H1 (cell line): Measurements from ENCODE around the gene DNAJC5G. TPM values are rescaled to one million over a fixed set of nuclear protein-coding genes. Genes with fewer than 3 reads are reported as not detected.

Experiments used
- CTCF ChIA-PET: fragments of 300-600 bp; sonication (Branson Sonifier 250); formaldehyde crosslinking; loops from one replicate; lab custom pipeline; 2021; ENCODE audit not compliant: partially characterized antibody; lab: Charles Lee
- POLR2A ChIA-PET: fragments of 300-600 bp; sonication (Branson Sonifier 250); formaldehyde crosslinking; loops from one replicate; lab custom pipeline; 2021; ENCODE audit warnings: inconsistent platforms; ENCODE audit not compliant: partially characterized antibody; lab: Charles Lee
- DNase-seq, 2 experiments: peaks; one replicate each; pipeline versions ENCODE4 v3.0.0 to v3.0.0-alpha.2; 2010 to 2022; ENCODE audit warnings: low spot score in 2 of 2, low read depth in 1 of 2, mixed read lengths in 1 of 2
- FAIRE-seq: peaks from 2 replicates; lab custom pipeline; 2011; peaks lifted over from hg19 to GRCh38; lab: Jason Lieb, UNC
- H2AFZ ChIP-seq: 2 replicates; pipeline ENCODE4 v1.8.1; 2012; ENCODE audit warnings: low read length, inconsistent platforms
- H2AK5ac ChIP-seq: 2 replicates; pipeline ENCODE4 v1.6.1; 2013; ENCODE audit warnings: low read depth, low read length
- H2BK120ac ChIP-seq: replicated peaks from 2 replicates; pipeline ENCODE3; 2013; ENCODE audit warnings: low read depth, low read length, inconsistent platforms
- H2BK12ac ChIP-seq: 2 replicates; pipeline ENCODE4 v1.6.1; 2013; ENCODE audit warnings: low read depth, low read length
- H2BK15ac ChIP-seq: 2 replicates; pipeline ENCODE4 v1.6.1; 2013; ENCODE audit warnings: low read length
- H2BK20ac ChIP-seq: 2 replicates; pipeline ENCODE4 v1.6.1; 2013; ENCODE audit warnings: low read length
- H2BK5ac ChIP-seq: 2 replicates; pipeline ENCODE4 v1.6.1; 2013; ENCODE audit warnings: low read depth, low read length
- H3K14ac ChIP-seq: 2 replicates; pipeline ENCODE4 v1.6.1; 2013; ENCODE audit warnings: inconsistent platforms; ENCODE audit not compliant: insufficient read length
- H3K18ac ChIP-seq: 2 replicates; pipeline ENCODE4 v1.6.1; 2013; ENCODE audit warnings: low read length; ENCODE audit errors: extremely low read depth
- H3K23ac ChIP-seq: 2 replicates; pipeline ENCODE4 v1.6.1; 2013; ENCODE audit warnings: inconsistent platforms; ENCODE audit not compliant: insufficient read length
- H3K23me2 ChIP-seq: 2 replicates; pipeline ENCODE4 v1.6.1; 2013; ENCODE audit warnings: low read depth, low read length
- H3K27ac ChIP-seq: 2 replicates; pipeline ENCODE4 v1.6.1; 2011; ENCODE audit warnings: low read depth, low read length, inconsistent platforms
- H3K27me3 ChIP-seq, 4 experiments: replicated peaks in 1 of 4; 1 replicate in 1 of 4; 2 replicates in 3 of 4; pipeline versions ENCODE4 v1.6.1 to v1.8.1; 2011 to 2013; ENCODE audit warnings: low read length in 3 of 4, mild to moderate bottlenecking in 3 of 4, inconsistent platforms in 2 of 4, mixed read lengths in 2 of 4, moderate library complexity in 1 of 4; ENCODE audit not compliant: control insufficient read depth in 3 of 4, insufficient read depth in 3 of 4; ENCODE audit errors: extremely low read depth in 1 of 4
- H3K36me3 ChIP-seq, 4 experiments: 2 replicates each; pipeline versions ENCODE4 v1.6.1 to v1.8.1; 2011 to 2013; ENCODE audit warnings: mild to moderate bottlenecking in 4 of 4, low read length in 3 of 4, moderate library complexity in 2 of 4, control low read depth in 1 of 4, inconsistent platforms in 1 of 4; ENCODE audit not compliant: insufficient read depth in 4 of 4, control insufficient read depth in 2 of 4
- H3K4ac ChIP-seq: replicated peaks from 2 replicates; pipeline ENCODE3; 2013; ENCODE audit warnings: low read length, low read depth, mixed read lengths, inconsistent platforms; ENCODE audit not compliant: insufficient read length
- H3K4me1 ChIP-seq, 4 experiments: replicated peaks in 1 of 4; 1 replicate in 1 of 4; 2 replicates in 3 of 4; pipeline versions ENCODE4 v1.6.1 to v1.8.1; 2011 to 2013; ENCODE audit warnings: low read length in 3 of 4, inconsistent platforms in 2 of 4, mixed read lengths in 1 of 4; ENCODE audit not compliant: insufficient read depth in 4 of 4, control insufficient read depth in 3 of 4
- H3K4me2 ChIP-seq, 2 experiments: 2 replicates each; pipeline versions ENCODE4 v1.6.1 to v1.8.1; 2011 to 2013; ENCODE audit warnings: low read depth in 2 of 2, low read length in 2 of 2, control low read depth in 1 of 2, inconsistent platforms in 1 of 2, mild to moderate bottlenecking in 1 of 2; ENCODE audit not compliant: insufficient read depth in 1 of 2
- H3K4me3 ChIP-seq, 4 experiments: fragments of 200-600, 300-600 bp in 1 of 4; sonication (generic), shearing (Covaris generic), sonication (Bioruptor Twin) in 1 of 4; 2 replicates each; pipeline versions ENCODE4 v1.5.1 to v1.8.1; 2011 to 2016; ENCODE audit warnings: low read length in 4 of 4, low read depth in 3 of 4, control low read depth in 2 of 4, inconsistent platforms in 2 of 4, mild to moderate bottlenecking in 2 of 4, mixed read lengths in 1 of 4, moderate library complexity in 1 of 4; ENCODE audit not compliant: insufficient read depth in 2 of 4; ENCODE audit errors: extremely low read depth in 1 of 4
- H3K56ac ChIP-seq: replicated peaks from 2 replicates; pipeline ENCODE3; 2013; ENCODE audit warnings: low read depth, mild to moderate bottlenecking, mixed read lengths, low read length, inconsistent platforms; ENCODE audit not compliant: insufficient read length
- H3K79me1 ChIP-seq: 2 replicates; pipeline ENCODE4 v1.6.1; 2013; ENCODE audit warnings: low read depth, low read length, control low read depth
- H3K79me2 ChIP-seq, 2 experiments: 2 replicates each; pipeline versions ENCODE4 v1.6.1 to v1.8.1; 2012 to 2013; ENCODE audit warnings: low read length in 2 of 2, mild to moderate bottlenecking in 2 of 2, inconsistent platforms in 1 of 2; ENCODE audit not compliant: insufficient read depth in 2 of 2, control insufficient read depth in 1 of 2
- H3K9ac ChIP-seq, 4 experiments: replicated peaks in 1 of 4; 1 replicate in 1 of 4; 2 replicates in 3 of 4; pipeline versions ENCODE4 v1.6.1 to v1.8.1; 2011 to 2013; ENCODE audit warnings: low read depth in 3 of 4, low read length in 3 of 4, control low read depth in 2 of 4, mild to moderate bottlenecking in 2 of 4, moderate library complexity in 2 of 4, inconsistent platforms in 1 of 4; ENCODE audit errors: extremely low read depth in 1 of 4
- H3K9me3 ChIP-seq, 2 experiments: 2 replicates each; pipeline versions ENCODE4 v1.6.1 to v1.8.1; 2012 to 2013; ENCODE audit warnings: mild to moderate bottlenecking in 2 of 2, moderate library complexity in 2 of 2, control low read depth in 1 of 2, inconsistent platforms in 1 of 2, low read depth in 1 of 2, low read length in 1 of 2, mixed read lengths in 1 of 2; ENCODE audit not compliant: insufficient read depth in 2 of 2
- H4K20me1 ChIP-seq, 2 experiments: replicated peaks in 1 of 2; 2 replicates each; pipeline versions ENCODE3 to v1.8.1; 2011 to 2013; ENCODE audit warnings: inconsistent platforms in 2 of 2, low read length in 2 of 2, mild to moderate bottlenecking in 1 of 2; ENCODE audit not compliant: insufficient read depth in 2 of 2, control insufficient read depth in 1 of 2
- H4K5ac ChIP-seq: 2 replicates; pipeline ENCODE4 v1.6.1; 2013; ENCODE audit warnings: low read length, low read depth, mixed read lengths, inconsistent platforms; ENCODE audit not compliant: insufficient read length
- H4K8ac ChIP-seq: 2 replicates; pipeline ENCODE4 v1.8.0; 2013; ENCODE audit warnings: mild to moderate bottlenecking, moderate library complexity, low read length, inconsistent platforms; ENCODE audit not compliant: insufficient read depth; ENCODE audit errors: extremely low read depth
- H4K91ac ChIP-seq: replicated peaks from 2 replicates; pipeline ENCODE3; 2013; ENCODE audit warnings: low read length, mixed read lengths, inconsistent platforms; ENCODE audit not compliant: insufficient read length
- CTBP2 ChIP-seq: IDR thresholded peaks from 2 replicates; pipeline ENCODE4 v1.7.0; 2011; ENCODE audit warnings: borderline replicate concordance, mild to moderate bottlenecking, moderate library complexity, mixed read lengths, low read length; ENCODE audit not compliant: insufficient read depth, insufficient read length
- EGR1 ChIP-seq: IDR thresholded peaks from 2 replicates; pipeline ENCODE4 v1.6.1; 2011; ENCODE audit warnings: low read depth, low read length, borderline replicate concordance
- KDM4A ChIP-seq: IDR thresholded peaks from one replicate; pipeline ENCODE4 v1.7.1; 2012; ENCODE audit warnings: low read depth, mild to moderate bottlenecking, moderate library complexity, low read length, inconsistent platforms; ENCODE audit not compliant: severe bottlenecking
- NRF1 ChIP-seq: IDR thresholded peaks from 2 replicates; pipeline ENCODE4 v1.6.1; 2011; ENCODE audit warnings: mild to moderate bottlenecking, low read depth, low read length, improper control_type of control experiment
- POU5F1 ChIP-seq: IDR thresholded peaks from 2 replicates; pipeline ENCODE4 v1.6.1; 2011; ENCODE audit warnings: low read depth, mild to moderate bottlenecking, low read length, moderate library complexity
- SAP30 ChIP-seq: fragments of 300-600 bp; sonication (generic); IDR thresholded peaks from 2 replicates; pipeline ENCODE4 v1.7.1; 2012; ENCODE audit warnings: low read length, moderate library complexity, mild to moderate bottlenecking, inconsistent platforms; ENCODE audit not compliant: insufficient read depth, insufficient replicate concordance
- SIN3A ChIP-seq, 2 experiments: IDR thresholded peaks in 1 of 2; conservative IDR thresholded peaks in 1 of 2; 2 replicates each; pipeline ENCODE4 v1.6.1; 2011 to 2012; ENCODE audit warnings: low read length in 2 of 2, improper control_type of control experiment in 1 of 2, low read depth in 1 of 2, mild to moderate bottlenecking in 1 of 2
- TEAD4 ChIP-seq: IDR thresholded peaks from 2 replicates; pipeline ENCODE4 v1.6.1; 2012; ENCODE audit warnings: low read depth, low read length, inconsistent platforms, mixed read lengths
- YY1 ChIP-seq: IDR thresholded peaks from 2 replicates; pipeline ENCODE4 v1.6.1; 2011; ENCODE audit warnings: low read depth, mild to moderate bottlenecking, low read length
- WGBS, 2 experiments: shearing (Covaris generic) in 1 of 2; methylation state at CpG; one replicate each; pipeline versions ENCODE4 v1.1.6 to v1.1.7; 2013 to 2015; ENCODE audit warnings: low lambda C conversion rate in 2 of 2, mixed read lengths in 2 of 2, inconsistent platforms in 1 of 2, low coverage in 1 of 2, missing lambda C conversion rate in 1 of 2; ENCODE audit not compliant: insufficient replicate concordance in 2 of 2, insufficient coverage in 1 of 2, insufficient read length in 1 of 2; ENCODE audit errors: extremely low coverage in 1 of 2, missing lambda C conversion rate in 1 of 2; 5-methylcytosine and 5-hydroxymethylcytosine counted together
- polyA plus RNA-seq, 7 experiments: library from polyadenylated mRNA; depleted of rRNA in 3 of 7; stranded (reverse) in 5 of 7; unstranded in 2 of 7; fragments of >200 nt in 5 of 7; fragments of 200-250 nt in 2 of 7; gene quantifications; 1 replicate in 5 of 7; 2 replicates in 1 of 7; 4 replicates in 1 of 7; pipeline versions ENCODE4 v1.2.1 to v1.2.3, GENCODE V29; 2011 to 2013; ENCODE audit warnings: missing spikeins in 2 of 7, mixed read lengths in 2 of 7
- total RNA-seq: library from RNA; stranded (reverse); fragmentation: NEBNext Ultra II Directional; extraction: Animal tissue kit (Norgen Biotek cat#: 25700); gene quantifications from 2 replicates; pipeline ENCODE4 v1.2.1, GENCODE V29; 2021

Gene DNAJC5G
- total and polyA plus RNA-seq, 2 of the 8 experiments (the other 6 are each of a cell fraction or from before 2014, with no cell fraction given), result 0.83 to 1.4 TPM

- no peak overlapping the region for H3K9ac ChIP-seq
- TF ChIP-seq NRF1 (no peak), KDM4A (no peak), TEAD4 (no peak), POU5F1 (no peak), YY1 (no peak), EGR1 (no peak), CTBP2 (no peak), SIN3A (conservative IDR thresholded peaks at IDR 0.05 in 1 of 2, IDR thresholded peaks at IDR 0.05 in 1 of 2; ENCODE audit: low read depth in 1 of 2, low read length in 2 of 2) (peak in 1 of 2 experiments; percentile 59; a peak in 1 of 4 replicates), SAP30 (peak; percentile 53)
Observed at GRCh38 chr2:27263287-27264252, 11.7 kb upstream of the DNAJC5G start.

More at GRCh38 chr2:27263287-27264252, 11.7 kb upstream of the DNAJC5G start:
- Histone ChIP-seq H2BK15ac (peak overlapping the region; percentile 75; the same call in 1 of the 2 replicates), H3K4me2 (peak overlapping the region; percentile 88 to 99), H3K14ac (no peak overlapping the region), H3K23me2 (peaks cover 19% of the 10 kb centered on the region; the same call in 1 of the 2 replicates), H4K20me1 (peaks cover 0 to 8% of the 10 kb centered on the region in 2 experiments), H3K56ac (no peak overlapping the region), H3K79me1 (no peaks in the 10 kb centered on the region), H2AK5ac (no peak overlapping the region), H4K91ac (peak overlapping the region; percentile 14), H2BK12ac (peak overlapping the region; percentile 68; the same call in 1 of the 2 replicates), H3K79me2 (peaks cover 0 to 2% of the 10 kb centered on the region in 2 experiments; a peak in 1 of 4 replicates), H3K36me3 (no peaks in the 10 kb centered on the region), H3K4me1 (peaks cover 3 to 19% (median 14%) of the 10 kb centered on the region in 4 experiments), H3K9me3 (no peaks in the 10 kb centered on the region), H4K8ac (no peak overlapping the region; the same call in none of the 2 replicates), H4K5ac (peak overlapping the region; percentile 44), H3K27me3 (peaks cover 39 to 73% (median 61%) of the 10 kb centered on the region in 4 experiments), H3K23ac (no peak overlapping the region), H2BK20ac (no peak overlapping the region), H2AFZ (peak overlapping the region; percentile 56; the same call in 1 of the 2 replicates), H3K4ac (peak overlapping the region; percentile 70), H2BK5ac (no peak overlapping the region; the same call in 1 of the 2 replicates), H2BK120ac (no peak overlapping the region), H3K18ac (peak overlapping the region; percentile 78), H3K27ac (no peak overlapping the region), H3K4me3 (peak overlapping the region; percentile 60 to 85 (median 63))
- CTCF ChIA-PET, result interaction anchor here (0.7 to 14.1 kb wide), 17 partner anchors 10 to 184 kb away, joined by 3 to 288 read pairs (median 6); partner anchors contain the start of genes DNAJC5G, EIF2B4, PREB and SNX17
- WGBS, 2 experiments, result 3% methylated on average over 46 of the region's 46 CpGs; no CpG with 5 or more reads in 1 of the 2 experiments
- FAIRE-seq, result no peak
- peak in 1 of 2 experiments; percentile 71 for DNase-seq
- POLR2A ChIA-PET, result interaction anchor here (0.9 to 8.2 kb wide), 10 partner anchors 8 to 52 kb away, joined by 3 to 71 read pairs (median 5); partner anchors contain the start of genes ATRAID, CAD, DNAJC5G and SLC5A6
